ENCODE results near the gene KIF13A. TPM values are rescaled to one million over a fixed set of nuclear protein-coding genes. Genes with fewer than 3 reads are reported as not detected.

KIF13A gene
- total RNA-seq, 2 donors from 2014 or later = 36.8 to 57.5 TPM

- H3K9me3 ChIP-seq = no peaks in the 10 kb centered on the region
- intact Hi-C loops (cut with DNase I) = no loop called here
- no peak for DNase-seq (ENCODE audit: low spot score)
- no peak for TF ChIP-seq POLR2AphosphoS5 (IDR thresholded peaks at IDR 0.05)
- no peak for TF ChIP-seq CTCF (IDR thresholded peaks at IDR 0.05)
- no peak for TF ChIP-seq POLR2A (IDR thresholded peaks at IDR 0.05)
- H3K4me3 ChIP-seq = no peak overlapping the region
- H3K4me1 ChIP-seq (replicated peaks) = no peaks in the 10 kb centered on the region
- no peaks in the 10 kb centered on the region for H3K27me3 ChIP-seq (replicated peaks; ENCODE audit: insufficient read depth)
- H3K36me3 ChIP-seq = no peaks in the 10 kb centered on the region
- 74% methylated on average over 6 of the region's 6 CpGs for WGBS
- H3K27ac ChIP-seq = no peak overlapping the region
These were observed 257.2 kb downstream of the KIF13A start for GRCh38 chr6:17730078-17730704.

- Histone ChIP-seq H3K4me3 (no peak overlapping the region), H3K4me1 (replicated peaks) (no peaks in the 10 kb centered on the region), H3K9me3 (no peaks in the 10 kb centered on the region), H3K27ac (no peak overlapping the region), H3K27me3 (replicated peaks; ENCODE audit: insufficient read depth) (no peaks in the 10 kb centered on the region), H3K36me3 (no peaks in the 10 kb centered on the region)
- intact Hi-C loops (cut with DNase I) = no loop called here
- WGBS = 65% methylated on average over 12 of the region's 12 CpGs
- TF ChIP-seq CTCF (IDR thresholded peaks at IDR 0.05) (no peak), POLR2A (IDR thresholded peaks at IDR 0.05) (no peak), POLR2AphosphoS5 (IDR thresholded peaks at IDR 0.05) (no peak)
- no peak for DNase-seq (ENCODE audit: low spot score)
These were observed 258.0 kb downstream of the KIF13A start for GRCh38 chr6:17729223-17730077.

DNA sequence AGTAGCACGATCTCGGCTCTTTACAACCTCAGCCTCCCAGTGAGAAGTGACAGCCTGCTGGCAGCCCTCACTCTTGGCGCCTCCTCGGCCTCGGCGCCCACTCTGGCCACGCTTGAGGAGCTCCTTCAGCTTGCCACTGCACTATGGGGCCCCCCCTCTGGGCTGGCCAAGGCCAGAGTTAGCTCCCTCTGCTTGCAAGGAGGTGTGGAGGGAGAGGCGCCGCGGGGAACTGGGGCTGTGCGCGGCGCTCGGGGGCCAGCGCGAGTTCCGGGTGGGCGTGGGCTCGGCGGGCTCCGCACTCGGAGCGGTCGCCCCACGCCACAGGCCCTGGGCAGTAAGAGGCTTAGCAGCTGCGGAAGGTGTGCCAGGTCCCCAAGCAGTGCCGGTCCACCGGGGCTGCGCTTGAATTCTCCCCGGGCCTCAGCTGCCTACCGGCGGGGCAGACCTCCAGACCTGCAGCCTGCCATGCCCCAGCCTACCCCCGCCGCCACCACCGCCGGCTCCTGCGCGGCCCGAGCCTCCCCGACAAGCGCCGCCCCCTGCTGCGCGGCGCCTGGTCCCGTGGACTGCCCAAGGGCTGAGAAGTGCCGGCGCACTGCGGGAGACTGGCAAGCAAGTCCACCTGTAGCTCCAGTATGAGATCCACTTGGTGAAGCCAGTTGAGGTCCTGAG is 258.7 kb downstream of the KIF13A start:
- Histone ChIP-seq H3K27me3 (replicated peaks; ENCODE audit: insufficient read depth) (no peaks in the 10 kb centered on the region), H3K4me1 (replicated peaks) (no peaks in the 10 kb centered on the region), H3K36me3 (no peaks in the 10 kb centered on the region), H3K4me3 (no peak overlapping the region), H3K9me3 (no peaks in the 10 kb centered on the region), H3K27ac (no peak overlapping the region)
- intact Hi-C loops (cut with DNase I) = no loop called here
- 98% methylated on average over 37 of the region's 49 CpGs for WGBS
- DNase-seq (ENCODE audit: low spot score) = no peak
- TF ChIP-seq CTCF (IDR thresholded peaks at IDR 0.05) (no peak), POLR2AphosphoS5 (IDR thresholded peaks at IDR 0.05) (no peak), POLR2A (IDR thresholded peaks at IDR 0.05) (no peak)

GRCh38 chr6:17725083-17725482 is 262.4 kb downstream of the KIF13A start:
- no peaks in the 10 kb centered on the region for H3K4me1 ChIP-seq (replicated peaks)
- H3K27me3 ChIP-seq (replicated peaks; ENCODE audit: insufficient read depth) = no peaks in the 10 kb centered on the region
- no peak for DNase-seq (ENCODE audit: low spot score)
- no peak overlapping the region for H3K4me3 ChIP-seq
- WGBS = 23% methylated on average over 6 of the region's 6 CpGs
- no peak overlapping the region for H3K27ac ChIP-seq
- no peak for TF ChIP-seq POLR2AphosphoS5 (IDR thresholded peaks at IDR 0.05)
- no peak for TF ChIP-seq POLR2A (IDR thresholded peaks at IDR 0.05)
- TF ChIP-seq CTCF (IDR thresholded peaks at IDR 0.05) = no peak
- H3K36me3 ChIP-seq = no peaks in the 10 kb centered on the region
- H3K9me3 ChIP-seq = no peaks in the 10 kb centered on the region
- intact Hi-C loops (cut with DNase I) = no loop called here

Data from prostate gland (tissue), 2 donors.